H9 (cell line): ENCODE data around the gene TM6SF1. TPM values are rescaled to one million over a fixed set of nuclear protein-coding genes. Genes with fewer than 3 reads are reported as not detected.

Experiments used
- DNase-seq: peaks from one replicate; pipeline ENCODE4 v3.0.0-alpha.2; 2017
- H2AFZ ChIP-seq: one replicate; pipeline ENCODE4 v1.6.1; 2013; ENCODE audit warnings: mild to moderate bottlenecking, low read length, control low read depth, moderate library complexity
- H2AK5ac ChIP-seq: 2 replicates; pipeline ENCODE4 v1.6.1; 2013; ENCODE audit warnings: low read length, control low read depth, mixed read lengths; ENCODE audit not compliant: insufficient read length
- H2BK120ac ChIP-seq: one replicate; pipeline ENCODE4 v1.6.1; 2013; ENCODE audit warnings: low read depth, mild to moderate bottlenecking, low read length, control low read depth, inconsistent platforms; ENCODE audit not compliant: poor library complexity, severe bottlenecking
- H2BK12ac ChIP-seq: 2 replicates; pipeline ENCODE4 v1.6.1; 2013; ENCODE audit warnings: low read length, control low read depth, mixed read lengths, low read depth; ENCODE audit not compliant: insufficient read length
- H2BK15ac ChIP-seq: 2 replicates; pipeline ENCODE4 v1.6.1; 2013; ENCODE audit warnings: low read depth, low read length, control low read depth
- H2BK20ac ChIP-seq: one replicate; pipeline ENCODE4 v1.6.1; 2013; ENCODE audit warnings: low read depth, mild to moderate bottlenecking, low read length, control low read depth, inconsistent platforms; ENCODE audit not compliant: poor library complexity, severe bottlenecking
- H2BK5ac ChIP-seq: 2 replicates; pipeline ENCODE4 v1.6.1; 2013; ENCODE audit warnings: low read length, control low read depth, mixed read lengths; ENCODE audit not compliant: insufficient read length
- H3K14ac ChIP-seq: 2 replicates; pipeline ENCODE4 v1.6.1; 2013; ENCODE audit warnings: low read length, control low read depth; ENCODE audit not compliant: insufficient read depth
- H3K18ac ChIP-seq: 2 replicates; pipeline ENCODE4 v1.6.1; 2013; ENCODE audit warnings: low read depth, mild to moderate bottlenecking, mixed read lengths, low read length, control low read depth; ENCODE audit not compliant: insufficient read length
- H3K23ac ChIP-seq: 2 replicates; pipeline ENCODE4 v1.6.1; 2013; ENCODE audit warnings: low read length, control low read depth, mixed read lengths, low read depth; ENCODE audit not compliant: insufficient read length
- H3K23me2 ChIP-seq: 2 replicates; pipeline ENCODE4 v1.6.1; 2013; ENCODE audit warnings: low read depth, mild to moderate bottlenecking, mixed read lengths, low read length, control low read depth; ENCODE audit not compliant: insufficient read length, poor library complexity, severe bottlenecking
- H3K27ac ChIP-seq: 2 replicates; pipeline ENCODE4 v1.5.1; 2013; ENCODE audit warnings: low read length, control low read depth, mixed read lengths, low read depth; ENCODE audit not compliant: insufficient read length
- H3K27me3 ChIP-seq: 2 replicates; pipeline ENCODE4 v1.6.1; 2013; ENCODE audit warnings: low read length, control low read depth, inconsistent platforms; ENCODE audit not compliant: insufficient read depth
- H3K4ac ChIP-seq: 2 replicates; pipeline ENCODE4 v1.6.1; 2013; ENCODE audit warnings: low read depth, mild to moderate bottlenecking, control low read depth, inconsistent platforms, low read length, moderate library complexity
- H3K4me1 ChIP-seq: 2 replicates; pipeline ENCODE4 v1.6.1; 2013; ENCODE audit warnings: low read length, control low read depth, inconsistent platforms; ENCODE audit not compliant: insufficient read depth
- H3K4me2 ChIP-seq: 2 replicates; pipeline ENCODE4 v1.6.1; 2013; ENCODE audit warnings: low read length, control low read depth, mixed read lengths; ENCODE audit not compliant: insufficient read length, insufficient read depth
- H3K56ac ChIP-seq: 2 replicates; pipeline ENCODE4 v1.6.1; 2013; ENCODE audit warnings: low read depth, mild to moderate bottlenecking, mixed read lengths, low read length, control low read depth; ENCODE audit not compliant: insufficient read length
- H3K79me1 ChIP-seq: 2 replicates; pipeline ENCODE4 v1.6.1; 2013; ENCODE audit warnings: low read depth, mild to moderate bottlenecking, moderate library complexity, low read length, control low read depth, inconsistent platforms; ENCODE audit not compliant: insufficient read depth, poor library complexity, severe bottlenecking
- H3K79me2 ChIP-seq: 2 replicates; pipeline ENCODE4 v1.6.1; 2013; ENCODE audit warnings: low read length, control low read depth, inconsistent platforms; ENCODE audit not compliant: insufficient read depth
- H3K9ac ChIP-seq: 2 replicates; pipeline ENCODE4 v1.6.1; 2013; ENCODE audit warnings: low read length, control low read depth, mixed read lengths; ENCODE audit not compliant: insufficient read length; ENCODE audit errors: extremely low read depth
- H3K9me3 ChIP-seq: one replicate; pipeline ENCODE4 v1.6.1; 2013; ENCODE audit warnings: low read depth, low read length, inconsistent platforms; ENCODE audit not compliant: control insufficient read depth
- H3T11ph ChIP-seq: one replicate; pipeline ENCODE4 v1.6.1; 2013; ENCODE audit warnings: mild to moderate bottlenecking, low read length, control low read depth, inconsistent platforms
- H4K20me1 ChIP-seq: one replicate; pipeline ENCODE4 v1.6.1; 2013; ENCODE audit not compliant: control insufficient read depth, insufficient read length, insufficient read depth
- H4K5ac ChIP-seq: 2 replicates; pipeline ENCODE4 v1.6.1; 2013; ENCODE audit warnings: low read depth, mild to moderate bottlenecking, mixed read lengths, low read length, control low read depth; ENCODE audit not compliant: insufficient read length
- H4K8ac ChIP-seq: replicated peaks from 2 replicates; pipeline ENCODE4 v1.6.1; 2013; ENCODE audit warnings: low read length, control low read depth, mixed read lengths, low read depth; ENCODE audit not compliant: insufficient read length
- H4K91ac ChIP-seq: 2 replicates; pipeline ENCODE4 v1.6.1; 2013; ENCODE audit warnings: low read depth, mild to moderate bottlenecking, moderate library complexity, mixed read lengths, low read length, control low read depth; ENCODE audit not compliant: insufficient read length
- H3K27ac Mint-ChIP-seq, 3 experiments: 2 replicates in 2 of 3; 3 replicates in 1 of 3; pipeline ENCODE4 v1.8.0; 2020 to 2021; ENCODE audit warnings: mixed read lengths in 3 of 3, mild to moderate bottlenecking in 1 of 3, moderate library complexity in 1 of 3
- H3K27me3 Mint-ChIP-seq: 2 replicates; pipeline ENCODE4 v1.8.0; 2021; ENCODE audit warnings: low read depth, mild to moderate bottlenecking, moderate library complexity, mixed read lengths
- H3K36me3 Mint-ChIP-seq, 3 experiments: 2 replicates in 2 of 3; 3 replicates in 1 of 3; pipeline ENCODE4 v1.8.0; 2020 to 2021; ENCODE audit warnings: low read depth in 3 of 3, mixed read lengths in 3 of 3; ENCODE audit not compliant: insufficient read depth in 1 of 3
- H3K4me1 Mint-ChIP-seq, 2 experiments: 2 replicates each; pipeline ENCODE4 v1.8.0; 2020; ENCODE audit warnings: mixed read lengths in 2 of 2
- H3K4me3 Mint-ChIP-seq, 2 experiments: 2 replicates in 1 of 2; 3 replicates in 1 of 2; pipeline ENCODE4 v1.8.0; 2020 to 2021; ENCODE audit warnings: mild to moderate bottlenecking in 2 of 2, mixed read lengths in 2 of 2, moderate library complexity in 1 of 2
- H3K9me3 Mint-ChIP-seq, 2 experiments: 2 replicates in 1 of 2; 3 replicates in 1 of 2; pipeline ENCODE4 v1.8.0; 2020; ENCODE audit warnings: mild to moderate bottlenecking in 2 of 2, mixed read lengths in 2 of 2, moderate library complexity in 1 of 2
- WGBS: extraction: QIAGEN DNeasy Blood & Tissue Kit; methylation state at CpG from one replicate; pipeline ENCODE4 v1.1.7; 2013; ENCODE audit warnings: missing lambda C conversion rate, low lambda C conversion rate, mixed read lengths; ENCODE audit not compliant: insufficient read length; ENCODE audit errors: extremely low coverage; 5-methylcytosine and 5-hydroxymethylcytosine counted together
- total RNA-seq: library from RNA; stranded (reverse); gene quantifications from 2 replicates; pipeline ENCODE4 v1.2.1, GENCODE V29; 2021
- TF ChIP-seq, protein P1 (sequence below): fragments of 200-600 bp; sonication (generic); conservative IDR thresholded peaks from 3 replicates; pipeline ENCODE4 v1.8.0; 2021; ENCODE audit warnings: antibody characterized with exemption, mild to moderate bottlenecking

TM6SF1 gene
- total RNA-seq, 1 experiment from 2014 or later = 0.96 TPM

GRCh38 chr15:83170474-83171165 lies 63.2 kb downstream of the TM6SF1 start:
- Histone ChIP-seq H2BK15ac (no peak overlapping the region), H3K14ac (no peak overlapping the region), H4K20me1 (no peaks in the 10 kb centered on the region), H3K9ac (no peak overlapping the region), H4K91ac (no peak overlapping the region), H3K23ac (no peak overlapping the region), H3K27me3 (no peaks in the 10 kb centered on the region), H3T11ph (no peak overlapping the region), H3K27ac (no peak overlapping the region), H3K4me2 (no peak overlapping the region), H3K79me2 (peaks cover 9% of the 10 kb centered on the region; the same call in 1 of the 2 replicates), H4K5ac (no peak overlapping the region), H3K4ac (no peak overlapping the region), H2BK120ac (no peak overlapping the region), H2AFZ (no peak overlapping the region), H2BK12ac (no peak overlapping the region), H4K8ac (no peak overlapping the region), H3K18ac (no peak overlapping the region), H2BK20ac (no peak overlapping the region), H3K23me2 (no peaks in the 10 kb centered on the region), H3K56ac (no peak overlapping the region), H2AK5ac (no peak overlapping the region), H3K4me1 (peaks cover 4% of the 10 kb centered on the region; the same call in 1 of the 2 replicates), H3K79me1 (peaks cover 3% of the 10 kb centered on the region), H3K9me3 (no peaks in the 10 kb centered on the region), H2BK5ac (no peak overlapping the region)
- TF ChIP-seq, protein P1, sequence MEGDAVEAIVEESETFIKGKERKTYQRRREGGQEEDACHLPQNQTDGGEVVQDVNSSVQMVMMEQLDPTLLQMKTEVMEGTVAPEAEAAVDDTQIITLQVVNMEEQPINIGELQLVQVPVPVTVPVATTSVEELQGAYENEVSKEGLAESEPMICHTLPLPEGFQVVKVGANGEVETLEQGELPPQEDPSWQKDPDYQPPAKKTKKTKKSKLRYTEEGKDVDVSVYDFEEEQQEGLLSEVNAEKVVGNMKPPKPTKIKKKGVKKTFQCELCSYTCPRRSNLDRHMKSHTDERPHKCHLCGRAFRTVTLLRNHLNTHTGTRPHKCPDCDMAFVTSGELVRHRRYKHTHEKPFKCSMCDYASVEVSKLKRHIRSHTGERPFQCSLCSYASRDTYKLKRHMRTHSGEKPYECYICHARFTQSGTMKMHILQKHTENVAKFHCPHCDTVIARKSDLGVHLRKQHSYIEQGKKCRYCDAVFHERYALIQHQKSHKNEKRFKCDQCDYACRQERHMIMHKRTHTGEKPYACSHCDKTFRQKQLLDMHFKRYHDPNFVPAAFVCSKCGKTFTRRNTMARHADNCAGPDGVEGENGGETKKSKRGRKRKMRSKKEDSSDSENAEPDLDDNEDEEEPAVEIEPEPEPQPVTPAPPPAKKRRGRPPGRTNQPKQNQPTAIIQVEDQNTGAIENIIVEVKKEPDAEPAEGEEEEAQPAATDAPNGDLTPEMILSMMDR = no peak
- H3K4me3 Mint-ChIP-seq = no peak overlapping the region
- peaks cover 4 to 13% (median 8%) of the 10 kb centered on the region in 3 experiments; a peak in 6 of 7 replicates for H3K36me3 Mint-ChIP-seq
- H3K27ac Mint-ChIP-seq = 0 out of 7 replicates have a peak overlapping the region, but pooled peaks of 1 of the 3 experiments have one; percentile 25
- no peaks in the 10 kb centered on the region for H3K27me3 Mint-ChIP-seq
- H3K9me3 Mint-ChIP-seq = peaks cover 0 to 7% of the 10 kb centered on the region in 2 experiments; a peak in 2 of 5 replicates
- no CpG with 5 or more reads among the region's 4 CpGs for WGBS
- no peak for DNase-seq
- peaks cover 33 to 40% of the 10 kb centered on the region in 2 experiments for H3K4me1 Mint-ChIP-seq
